Trophoblast cell (in vitro differentiated cells and primary cell): ENCODE data around the gene PTPRM.

Experiments used
- DNase-seq, 2 donors: peaks; one replicate each; pipeline ENCODE4 v3.0.0-alpha.2; 2016
- H2AFZ ChIP-seq: 2 replicates; pipeline ENCODE4 v1.6.1; 2013; ENCODE audit warnings: low read length, moderate library complexity, mild to moderate bottlenecking; ENCODE audit not compliant: insufficient read depth, poor library complexity
- H2AK5ac ChIP-seq: 2 replicates; pipeline ENCODE4 v1.6.1; 2013; ENCODE audit warnings: mild to moderate bottlenecking, low read length
- H2BK120ac ChIP-seq: 2 replicates; pipeline ENCODE4 v1.6.1; 2013; ENCODE audit warnings: low read length, mild to moderate bottlenecking, moderate library complexity; ENCODE audit not compliant: insufficient read depth, poor library complexity
- H2BK12ac ChIP-seq: 2 replicates; pipeline ENCODE4 v1.6.1; 2013; ENCODE audit warnings: mild to moderate bottlenecking, low read length, moderate library complexity
- H2BK5ac ChIP-seq: 2 replicates; pipeline ENCODE4 v1.6.1; 2013; ENCODE audit warnings: low read length, low read depth, moderate library complexity, mild to moderate bottlenecking; ENCODE audit not compliant: poor library complexity
- H3K14ac ChIP-seq: 2 replicates; pipeline ENCODE4 v1.6.1; 2013; ENCODE audit warnings: mild to moderate bottlenecking, low read length
- H3K18ac ChIP-seq: 2 replicates; pipeline ENCODE4 v1.6.1; 2013; ENCODE audit warnings: mild to moderate bottlenecking, low read length
- H3K23ac ChIP-seq: 2 replicates; pipeline ENCODE4 v1.6.1; 2013; ENCODE audit warnings: low read length
- H3K27ac ChIP-seq: 2 replicates; pipeline ENCODE4 v1.5.1; 2013; ENCODE audit warnings: low read depth, mild to moderate bottlenecking, inconsistent platforms, low read length, moderate library complexity
- H3K27me3 ChIP-seq: 2 replicates; pipeline ENCODE4 v1.6.1; 2013; ENCODE audit warnings: inconsistent platforms, mild to moderate bottlenecking, low read length, moderate library complexity; ENCODE audit not compliant: insufficient read depth
- H3K36me3 ChIP-seq, 2 experiments: 1 replicate in 1 of 2; 2 replicates in 1 of 2; pipeline ENCODE4 v1.6.1; 2013; ENCODE audit warnings: low read length in 2 of 2, mild to moderate bottlenecking in 2 of 2, moderate library complexity in 1 of 2; ENCODE audit not compliant: insufficient read depth in 2 of 2, control insufficient read depth in 1 of 2
- H3K4ac ChIP-seq: 2 replicates; pipeline ENCODE4 v1.6.1; 2013; ENCODE audit warnings: low read depth, mild to moderate bottlenecking, low read length, moderate library complexity
- H3K4me1 ChIP-seq, 2 experiments: 1 replicate in 1 of 2; 2 replicates in 1 of 2; pipeline ENCODE4 v1.6.1; 2013; ENCODE audit warnings: low read length in 2 of 2, mild to moderate bottlenecking in 2 of 2, moderate library complexity in 1 of 2; ENCODE audit not compliant: insufficient read depth in 2 of 2, control insufficient read depth in 1 of 2
- H3K4me2 ChIP-seq: 2 replicates; pipeline ENCODE4 v1.6.1; 2013; ENCODE audit warnings: inconsistent platforms, mild to moderate bottlenecking, low read length, moderate library complexity
- H3K4me3 ChIP-seq: 2 replicates; pipeline ENCODE4 v1.5.1; 2013; ENCODE audit warnings: mild to moderate bottlenecking, low read depth, low read length, inconsistent platforms
- H3K79me1 ChIP-seq: one replicate; pipeline ENCODE4 v1.6.1; 2013; ENCODE audit warnings: low read length
- H3K79me2 ChIP-seq: 2 replicates; pipeline ENCODE4 v1.6.1; 2013; ENCODE audit warnings: low read length, mild to moderate bottlenecking; ENCODE audit not compliant: control insufficient read depth, insufficient read depth, poor library complexity
- H3K9ac ChIP-seq: 2 replicates; pipeline ENCODE4 v1.6.1; 2013; ENCODE audit warnings: mild to moderate bottlenecking, low read length
- H3K9me3 ChIP-seq: 2 replicates; pipeline ENCODE4 v1.6.1; 2013; ENCODE audit warnings: low read depth, mild to moderate bottlenecking, control low read depth, inconsistent platforms, low read length; ENCODE audit not compliant: insufficient read depth
- H4K12ac ChIP-seq: 2 replicates; pipeline ENCODE4 v1.6.1; 2013; ENCODE audit warnings: low read depth, mild to moderate bottlenecking, low read length, moderate library complexity
- H4K8ac ChIP-seq: 2 replicates; pipeline ENCODE4 v1.6.1; 2013; ENCODE audit warnings: low read depth, mild to moderate bottlenecking, low read length, moderate library complexity
- H4K91ac ChIP-seq: one replicate; pipeline ENCODE4 v1.6.1; 2013; ENCODE audit warnings: low read depth, mild to moderate bottlenecking, low read length, moderate library complexity
- WGBS: extraction: QIAGEN DNeasy Blood & Tissue Kit; methylation state at CpG from one replicate; pipeline ENCODE4 v1.1.7; 2013; ENCODE audit warnings: missing lambda C conversion rate; ENCODE audit not compliant: insufficient read length, insufficient coverage; ENCODE audit errors: extremely low coverage; 5-methylcytosine and 5-hydroxymethylcytosine counted together

The PTPRM gene

GRCh38 chr18:7750095-7750663, 183.1 kb downstream of the PTPRM start:
- Histone ChIP-seq H3K27ac (peak overlapping the region; percentile 73), H2AFZ (no peak overlapping the region), H3K4me3 (no peak overlapping the region), H2BK12ac (peak overlapping the region; percentile 15), H4K12ac (no peak overlapping the region), H3K4ac (peak overlapping the region; percentile 13), H3K9ac (no peak overlapping the region), H2BK120ac (peak overlapping the region; percentile 30), H3K36me3 (no peaks in the 10 kb centered on the region), H3K79me2 (peaks cover 2% of the 10 kb centered on the region), H2BK5ac (peak overlapping the region; percentile 37), H3K14ac (peak overlapping the region; percentile 33), H4K91ac (peak overlapping the region; percentile 18), H3K4me2 (peak overlapping the region; percentile 8), H3K79me1 (peaks cover 21% of the 10 kb centered on the region), H3K27me3 (no peaks in the 10 kb centered on the region), H3K9me3 (peaks cover 3% of the 10 kb centered on the region), H4K8ac (peak overlapping the region; percentile 4), H3K23ac (no peak overlapping the region), H3K4me1 (peaks cover 14 to 26% of the 10 kb centered on the region in 2 experiments), H3K18ac (peak overlapping the region; percentile 43), H2AK5ac (no peak overlapping the region)
- WGBS: no CpG with 5 or more reads among the region's 6 CpGs
- no peak for DNase-seq

- H3K4me3 ChIP-seq: no peak overlapping the region
- DNase-seq: no peak
- H2BK5ac ChIP-seq: peak overlapping the region; percentile 37
- H3K79me2 ChIP-seq: peaks cover 4% of the 10 kb centered on the region
- no peak overlapping the region for H2AFZ ChIP-seq
- peak overlapping the region; percentile 8 for H3K4me2 ChIP-seq
- no peak overlapping the region for H3K14ac ChIP-seq
- no peak overlapping the region for H4K91ac ChIP-seq
- H4K8ac ChIP-seq: no peak overlapping the region
- peaks cover 3% of the 10 kb centered on the region for H3K9me3 ChIP-seq
- H3K27me3 ChIP-seq: no peaks in the 10 kb centered on the region
- no peak overlapping the region for H2AK5ac ChIP-seq
- H3K4ac ChIP-seq: no peak overlapping the region
- no peak overlapping the region for H4K12ac ChIP-seq
- H2BK12ac ChIP-seq: no peak overlapping the region
- no peak overlapping the region for H3K9ac ChIP-seq
- H2BK120ac ChIP-seq: no peak overlapping the region
- H3K18ac ChIP-seq: no peak overlapping the region
- H3K36me3 ChIP-seq: no peaks in the 10 kb centered on the region
- H3K23ac ChIP-seq: no peak overlapping the region
- H3K27ac ChIP-seq: peak overlapping the region; percentile 73
- H3K79me1 ChIP-seq: peaks cover 23% of the 10 kb centered on the region
- peaks cover 16 to 30% of the 10 kb centered on the region in 2 experiments for H3K4me1 ChIP-seq
- no CpG with 5 or more reads among the region's 5 CpGs for WGBS
Measured at GRCh38 chr18:7750966-7751365, 183.8 kb downstream of the PTPRM start.

- Histone ChIP-seq H3K36me3 (no peaks in the 10 kb centered on the region), H3K4me3 (no peak overlapping the region), H3K4ac (no peak overlapping the region), H3K27ac (peak overlapping the region; percentile 81), H3K23ac (no peak overlapping the region), H2BK5ac (peak overlapping the region; percentile 74), H3K27me3 (no peaks in the 10 kb centered on the region), H2BK12ac (no peak overlapping the region), H2AFZ (no peak overlapping the region), H3K9me3 (no peaks in the 10 kb centered on the region), H3K14ac (peak overlapping the region; percentile 71), H3K9ac (no peak overlapping the region), H3K4me1 (peaks cover 11 to 24% of the 10 kb centered on the region in 2 experiments), H2AK5ac (no peak overlapping the region), H3K4me2 (peak overlapping the region; percentile 19), H4K8ac (no peak overlapping the region), H3K79me2 (peaks cover 4% of the 10 kb centered on the region), H4K12ac (no peak overlapping the region), H3K18ac (no peak overlapping the region), H2BK120ac (peak overlapping the region; percentile 9), H3K79me1 (peaks cover 17% of the 10 kb centered on the region), H4K91ac (peak overlapping the region; percentile 21)
- no CpG with 5 or more reads among the region's 1 CpG for WGBS
- DNase-seq: no peak
Measured at GRCh38 chr18:7754258-7754657, 187.1 kb downstream of the PTPRM start.

GRCh38 chr18:7754725-7755181, 187.6 kb downstream of the PTPRM start:
- Histone ChIP-seq H3K14ac (peak overlapping the region; percentile 71), H2BK5ac (peak overlapping the region; percentile 74)

More at GRCh38 chr18:7754725-7755181, 187.6 kb downstream of the PTPRM start:
- DNase-seq: peak; percentile 82 to 89
- H3K9me3 ChIP-seq: no peaks in the 10 kb centered on the region
- H3K23ac ChIP-seq: no peak overlapping the region
- no peaks in the 10 kb centered on the region for H3K27me3 ChIP-seq
- H2AK5ac ChIP-seq: no peak overlapping the region
- no peak overlapping the region for H4K12ac ChIP-seq
- no peak overlapping the region for H4K8ac ChIP-seq
- H3K36me3 ChIP-seq: no peaks in the 10 kb centered on the region
- H3K79me2 ChIP-seq: peaks cover 4% of the 10 kb centered on the region
- H3K4me3 ChIP-seq: no peak overlapping the region
- peaks cover 17% of the 10 kb centered on the region for H3K79me1 ChIP-seq
- no CpG with 5 or more reads among the region's 7 CpGs for WGBS
- no peak overlapping the region for H2BK12ac ChIP-seq
- H3K9ac ChIP-seq: no peak overlapping the region
- peak overlapping the region; percentile 21 for H4K91ac ChIP-seq
- H3K18ac ChIP-seq: no peak overlapping the region
- H3K4ac ChIP-seq: no peak overlapping the region
- peak overlapping the region; percentile 9 for H2BK120ac ChIP-seq
- peak overlapping the region; percentile 19 for H3K4me2 ChIP-seq
- peaks cover 11 to 24% of the 10 kb centered on the region in 2 experiments for H3K4me1 ChIP-seq
- no peak overlapping the region for H2AFZ ChIP-seq
- peak overlapping the region; percentile 81 for H3K27ac ChIP-seq
